Transverse colon (tissue), 4 donors: ENCODE measurements around the gene EP300. TPM values are rescaled to one million over a fixed set of nuclear protein-coding genes. Genes with fewer than 3 reads are reported as not detected.

Experiments
- DNase-seq: peaks from one replicate; pipeline ENCODE4 v3.0.0-alpha.2; 2019
- H3K27ac ChIP-seq, 4 donors: fragments of 200-600 bp; sonication (generic); 2 replicates each; pipeline ENCODE4 v1.5.1; 2016 to 2018; ENCODE audit warnings: inconsistent platforms in 4 of 4
- H3K27me3 ChIP-seq: fragments of 200-600 bp; sonication (generic); 2 replicates; pipeline ENCODE4 v1.5.1; 2017; ENCODE audit warnings: inconsistent platforms
- H3K36me3 ChIP-seq, 4 donors: fragments of 200-600 bp; sonication (generic); 2 replicates each; pipeline ENCODE4 v1.5.1; 2017 to 2019; ENCODE audit warnings: inconsistent platforms in 4 of 4
- H3K4me1 ChIP-seq, 4 donors: fragments of 200-600 bp; sonication (generic); 2 replicates each; pipeline ENCODE4 v1.5.1; 2017 to 2020; ENCODE audit warnings: inconsistent platforms in 4 of 4
- H3K4me3 ChIP-seq, 4 donors: fragments of 200-600 bp; sonication (generic); 1 replicate in 1 of 4; 2 replicates in 3 of 4; pipeline versions ENCODE4 v1.5.1 to v1.6.1; 2017 to 2019; ENCODE audit warnings: inconsistent platforms in 4 of 4
- H3K9me3 ChIP-seq, 2 donors: fragments of 200-600 bp; sonication (generic); 2 replicates each; pipeline ENCODE4 v1.5.1; 2017 to 2019; ENCODE audit warnings: inconsistent platforms in 2 of 2
- EP300 ChIP-seq: sonication (generic); formaldehyde crosslinking; IDR thresholded peaks from one replicate; pipeline ENCODE4 v1.6.1; 2017; ENCODE audit warnings: antibody characterized with exemption, low read depth
- POLR2A ChIP-seq: fragments of 450-650 bp; IDR thresholded peaks from one replicate; pipeline ENCODE4 v1.6.1; 2016; ENCODE audit warnings: antibody characterized with exemption, mild to moderate bottlenecking, moderate library complexity
- POLR2AphosphoS5 ChIP-seq, 3 donors: sonication (generic); formaldehyde crosslinking; IDR thresholded peaks; one replicate each; pipeline ENCODE4 v1.6.1; 2016; ENCODE audit warnings: antibody characterized with exemption in 3 of 3
- WGBS, 2 donors: methylation state at CpG; one replicate each; pipeline ENCODE4 v1.1.5; 2018; ENCODE audit warnings: low coverage in 1 of 2; 5-methylcytosine and 5-hydroxymethylcytosine counted together
- in situ Hi-C, 4 donors: fragments of 200-750 bp; cut with MboI; loops; one replicate each; pipeline versions ENCODE4 v1.15.0 to v1.15.1; 2017; ENCODE audit warnings: low sequenced_read_pairs in 3 of 4, low pct_ligation_motif_present in 1 of 4, low pct_unique_long_range_greater_than_20kb in 1 of 4
- intact Hi-C: fragments of 100-400 bp; cut with DNase I; formaldehyde crosslinking; loops from one replicate; pipeline ENCODE4 v1.15.1; 2023; ENCODE audit warnings: low total_unique reads
- total RNA-seq, 4 donors: library from RNA; depleted of rRNA; stranded (reverse); fragments of >200 nt; gene quantifications; one replicate each; pipeline ENCODE4 v1.1.0, GENCODE V29; 2016
- TF ChIP-seq, protein P1 (sequence below), 5 experiments: fragments of 200-600 bp in 3 of 5; fragments of 450-650 bp in 2 of 5; sonication (generic) in 3 of 5; IDR thresholded peaks; 1 replicate in 2 of 5; 2 replicates in 3 of 5; pipeline ENCODE4 v1.5.1; 2016 to 2017; ENCODE audit warnings: antibody characterized with exemption in 5 of 5, inconsistent platforms in 3 of 5, mild to moderate bottlenecking in 2 of 5, moderate library complexity in 1 of 5

EP300 gene
- total RNA-seq, 4 donors from 2014 or later, result 80.6 to 119 (median 91.6) TPM

GRCh38 chr22:41074061-41074460, 18.3 kb upstream of the EP300 start:
- Histone ChIP-seq H3K4me3 (no peak overlapping the region), H3K27me3 (no peaks in the 10 kb centered on the region), H3K9me3 (no peaks in the 10 kb centered on the region), H3K27ac (no peak overlapping the region), H3K36me3 (no peaks in the 10 kb centered on the region), H3K4me1 (no peaks in the 10 kb centered on the region)
- WGBS, 2 donors, result 93% methylated on average over 11 of the region's 11 CpGs; no CpG with 5 or more reads in 1 of the 2 donors
- DNase-seq, result no peak
- intact Hi-C loops, result no loop called here
- in situ Hi-C loops, result no loop called here
- TF ChIP-seq EP300, result no peak
- TF ChIP-seq POLR2AphosphoS5 (IDR thresholded peaks at IDR 0.05), result no peak
- no peak for TF ChIP-seq POLR2A
- TF ChIP-seq, protein P1, sequence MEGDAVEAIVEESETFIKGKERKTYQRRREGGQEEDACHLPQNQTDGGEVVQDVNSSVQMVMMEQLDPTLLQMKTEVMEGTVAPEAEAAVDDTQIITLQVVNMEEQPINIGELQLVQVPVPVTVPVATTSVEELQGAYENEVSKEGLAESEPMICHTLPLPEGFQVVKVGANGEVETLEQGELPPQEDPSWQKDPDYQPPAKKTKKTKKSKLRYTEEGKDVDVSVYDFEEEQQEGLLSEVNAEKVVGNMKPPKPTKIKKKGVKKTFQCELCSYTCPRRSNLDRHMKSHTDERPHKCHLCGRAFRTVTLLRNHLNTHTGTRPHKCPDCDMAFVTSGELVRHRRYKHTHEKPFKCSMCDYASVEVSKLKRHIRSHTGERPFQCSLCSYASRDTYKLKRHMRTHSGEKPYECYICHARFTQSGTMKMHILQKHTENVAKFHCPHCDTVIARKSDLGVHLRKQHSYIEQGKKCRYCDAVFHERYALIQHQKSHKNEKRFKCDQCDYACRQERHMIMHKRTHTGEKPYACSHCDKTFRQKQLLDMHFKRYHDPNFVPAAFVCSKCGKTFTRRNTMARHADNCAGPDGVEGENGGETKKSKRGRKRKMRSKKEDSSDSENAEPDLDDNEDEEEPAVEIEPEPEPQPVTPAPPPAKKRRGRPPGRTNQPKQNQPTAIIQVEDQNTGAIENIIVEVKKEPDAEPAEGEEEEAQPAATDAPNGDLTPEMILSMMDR (IDR thresholded peaks at IDR 0.05), result no peak

GRCh38 chr22:41074466-41074865, 17.9 kb upstream of the EP300 start:
- no peak for TF ChIP-seq EP300
- TF ChIP-seq POLR2AphosphoS5 (IDR thresholded peaks at IDR 0.05), result no peak
- TF ChIP-seq, protein P1 (IDR thresholded peaks at IDR 0.05), result no peak
- TF ChIP-seq POLR2A, result no peak
- Histone ChIP-seq H3K4me1 (no peaks in the 10 kb centered on the region), H3K9me3 (no peaks in the 10 kb centered on the region), H3K36me3 (no peaks in the 10 kb centered on the region), H3K27me3 (no peaks in the 10 kb centered on the region), H3K4me3 (no peak overlapping the region), H3K27ac (no peak overlapping the region)
- intact Hi-C loops (no loop called here), in situ Hi-C loops (no loop called here)
- WGBS, 2 donors, result 96 to 97% methylated on average over 6 to 22 of the region's 22 CpGs
- no peak for DNase-seq

- Histone ChIP-seq H3K4me3 (no peak overlapping the region), H3K27ac (no peak overlapping the region), H3K27me3 (no peaks in the 10 kb centered on the region), H3K36me3 (no peaks in the 10 kb centered on the region), H3K4me1 (no peaks in the 10 kb centered on the region), H3K9me3 (no peaks in the 10 kb centered on the region)
- in situ Hi-C loops, result no loop called here
- TF ChIP-seq POLR2AphosphoS5 (IDR thresholded peaks at IDR 0.05) (no peak), EP300 (no peak), POLR2A (no peak)
- TF ChIP-seq, protein P1 (IDR thresholded peaks at IDR 0.05), result no peak
- DNase-seq, result no peak
- 94% methylated on average over 26 of the region's 26 CpGs; no CpG with 5 or more reads in 1 of the 2 donors for WGBS, 2 donors
- intact Hi-C loops, result no loop called here
These were observed 17.3 kb upstream of the EP300 start for GRCh38 chr22:41074941-41075710.

DNA sequence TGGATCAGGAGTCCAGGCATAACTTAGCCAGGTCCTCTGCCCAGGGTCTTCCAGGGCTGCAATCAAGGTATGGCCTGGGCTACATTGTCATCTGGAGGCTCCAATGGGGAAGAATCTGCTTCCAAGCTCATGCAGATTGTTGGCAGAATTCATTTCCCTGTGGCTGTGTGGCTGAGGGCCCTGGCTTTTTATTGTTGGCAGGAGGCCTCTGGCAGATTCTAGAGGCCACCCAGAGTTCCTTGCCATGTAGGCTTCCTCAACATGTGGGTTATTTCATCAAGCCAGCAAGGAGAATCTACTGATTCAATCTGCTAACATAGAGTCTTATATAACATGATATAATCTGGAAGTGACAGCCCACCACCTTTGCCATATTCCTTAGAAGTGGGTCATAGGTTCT, 16.4 kb upstream of the EP300 start:
- Histone ChIP-seq H3K4me1 (no peaks in the 10 kb centered on the region), H3K27me3 (no peaks in the 10 kb centered on the region), H3K27ac (no peak overlapping the region), H3K36me3 (no peaks in the 10 kb centered on the region), H3K4me3 (no peak overlapping the region), H3K9me3 (no peaks in the 10 kb centered on the region)
- no peak for DNase-seq
- TF ChIP-seq POLR2AphosphoS5 (IDR thresholded peaks at IDR 0.05), result no peak
- no peak for TF ChIP-seq POLR2A
- TF ChIP-seq, protein P1 (IDR thresholded peaks at IDR 0.05), result no peak
- TF ChIP-seq EP300, result no peak
- intact Hi-C loops, result no loop called here
- in situ Hi-C loops, result no loop called here
